Measurements from ENCODE around the gene TOLLIP.

DNA sequence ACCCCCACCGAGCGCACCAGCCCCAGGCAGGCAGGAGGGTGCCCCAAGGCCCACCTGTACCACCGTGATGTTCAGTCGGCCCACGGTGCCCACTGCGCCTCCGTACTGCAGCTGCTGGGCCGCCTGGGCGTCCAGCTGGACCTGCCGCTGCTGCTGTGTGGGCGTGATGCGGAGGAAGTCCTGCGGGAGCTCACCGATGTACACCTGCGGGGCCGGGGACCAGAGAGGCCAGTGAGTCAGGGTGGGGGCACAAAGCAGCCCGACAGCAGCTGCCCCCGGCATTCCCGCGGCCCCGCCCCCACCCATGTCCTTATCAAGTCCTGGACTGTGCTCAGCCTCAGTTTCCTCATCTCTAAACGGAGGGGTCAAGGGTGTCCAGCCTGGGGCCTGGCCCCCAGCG, 13.8 kb downstream of the TOLLIP start:
- no peak for TF ChIP-seq RARB (CRISPR knock-in tag; IDR thresholded peaks at IDR 0.05)
- TF ChIP-seq ZFP3 (CRISPR knock-in tag; IDR thresholded peaks at IDR 0.05) = no peak
- TF ChIP-seq, protein P1, sequence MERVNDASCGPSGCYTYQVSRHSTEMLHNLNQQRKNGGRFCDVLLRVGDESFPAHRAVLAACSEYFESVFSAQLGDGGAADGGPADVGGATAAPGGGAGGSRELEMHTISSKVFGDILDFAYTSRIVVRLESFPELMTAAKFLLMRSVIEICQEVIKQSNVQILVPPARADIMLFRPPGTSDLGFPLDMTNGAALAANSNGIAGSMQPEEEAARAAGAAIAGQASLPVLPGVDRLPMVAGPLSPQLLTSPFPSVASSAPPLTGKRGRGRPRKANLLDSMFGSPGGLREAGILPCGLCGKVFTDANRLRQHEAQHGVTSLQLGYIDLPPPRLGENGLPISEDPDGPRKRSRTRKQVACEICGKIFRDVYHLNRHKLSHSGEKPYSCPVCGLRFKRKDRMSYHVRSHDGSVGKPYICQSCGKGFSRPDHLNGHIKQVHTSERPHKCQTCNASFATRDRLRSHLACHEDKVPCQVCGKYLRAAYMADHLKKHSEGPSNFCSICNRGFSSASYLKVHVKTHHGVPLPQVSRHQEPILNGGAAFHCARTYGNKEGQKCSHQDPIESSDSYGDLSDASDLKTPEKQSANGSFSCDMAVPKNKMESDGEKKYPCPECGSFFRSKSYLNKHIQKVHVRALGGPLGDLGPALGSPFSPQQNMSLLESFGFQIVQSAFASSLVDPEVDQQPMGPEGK (CRISPR knock-in tag; IDR thresholded peaks at IDR 0.05; ENCODE audit: borderline replicate concordance) = no peak
- no peak for TF ChIP-seq TCF4 (CRISPR knock-in tag; IDR thresholded peaks at IDR 0.05; ENCODE audit: borderline replicate concordance)
- TF ChIP-seq, protein P2, sequence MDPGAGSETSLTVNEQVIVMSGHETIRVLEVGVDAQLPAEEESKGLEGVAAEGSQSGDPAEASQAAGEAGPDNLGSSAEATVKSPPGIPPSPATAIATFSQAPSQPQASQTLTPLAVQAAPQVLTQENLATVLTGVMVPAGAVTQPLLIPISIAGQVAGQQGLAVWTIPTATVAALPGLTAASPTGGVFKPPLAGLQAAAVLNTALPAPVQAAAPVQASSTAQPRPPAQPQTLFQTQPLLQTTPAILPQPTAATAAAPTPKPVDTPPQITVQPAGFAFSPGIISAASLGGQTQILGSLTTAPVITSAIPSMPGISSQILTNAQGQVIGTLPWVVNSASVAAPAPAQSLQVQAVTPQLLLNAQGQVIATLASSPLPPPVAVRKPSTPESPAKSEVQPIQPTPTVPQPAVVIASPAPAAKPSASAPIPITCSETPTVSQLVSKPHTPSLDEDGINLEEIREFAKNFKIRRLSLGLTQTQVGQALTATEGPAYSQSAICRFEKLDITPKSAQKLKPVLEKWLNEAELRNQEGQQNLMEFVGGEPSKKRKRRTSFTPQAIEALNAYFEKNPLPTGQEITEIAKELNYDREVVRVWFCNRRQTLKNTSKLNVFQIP (CRISPR knock-in tag; IDR thresholded peaks at IDR 0.05; ENCODE audit: borderline replicate concordance, low read depth) = no peak
- TF ChIP-seq ZFP30 (CRISPR knock-in tag; IDR thresholded peaks at IDR 0.05) = no peak
- TF ChIP-seq ZNF565 (CRISPR knock-in tag; conservative IDR thresholded peaks at IDR 0.05; ENCODE audit: low read depth) = no peak
- TF ChIP-seq SNAI2 (CRISPR knock-in tag; IDR thresholded peaks at IDR 0.05) = no peak
- TF ChIP-seq CSDC2 (CRISPR knock-in tag; IDR thresholded peaks at IDR 0.05) = no peak
- TF ChIP-seq TOX (CRISPR knock-in tag; IDR thresholded peaks at IDR 0.05; ENCODE audit: borderline replicate concordance) = no peak
- no peak for TF ChIP-seq ARNTL (CRISPR knock-in tag; IDR thresholded peaks at IDR 0.05; ENCODE audit: borderline replicate concordance, low read depth)
- TF ChIP-seq CREB5 (CRISPR knock-in tag; IDR thresholded peaks at IDR 0.05; ENCODE audit: low read depth) = no peak
- TF ChIP-seq ESRRG (CRISPR knock-in tag; IDR thresholded peaks at IDR 0.05) = no peak
- TF ChIP-seq OSR1 (CRISPR knock-in tag; IDR thresholded peaks at IDR 0.05) = no peak
